Spleen (tissue), 7 donors: ENCODE data around the gene ERICH6B.

Experiments used
- CTCF ChIP-seq, 11 experiments: fragments of 200-600 bp in 7 of 11; fragments of 450-650 bp in 4 of 11; sonication (generic) in 4 of 11; IDR thresholded peaks in 8 of 11; conservative IDR thresholded peaks in 3 of 11; 1 replicate in 7 of 11; 2 replicates in 4 of 11; pipeline versions ENCODE4 v1.4.0 to v1.8.0; 2016 to 2021; ENCODE audit warnings: antibody characterized with exemption in 11 of 11, inconsistent platforms in 4 of 11, mild to moderate bottlenecking in 1 of 11
- POLR2A ChIP-seq, 3 donors: fragments of 450-650 bp; IDR thresholded peaks; one replicate each; pipeline ENCODE4 v1.5.1; 2017; ENCODE audit warnings: antibody characterized with exemption in 3 of 3, mild to moderate bottlenecking in 1 of 3
- POLR2AphosphoS5 ChIP-seq, 3 donors: sonication (generic); formaldehyde crosslinking; IDR thresholded peaks; one replicate each; pipeline ENCODE4 v1.5.1; 2017; ENCODE audit warnings: antibody characterized with exemption in 3 of 3
- donor health status: DM: no; HTN: no; CAD: no; lungs with moderate emphysema.
- donor health status: DM: no; HTN: no; CAD: no.
- donor health status: DM: no; HTN: no; CAD: no.

- TF ChIP-seq CTCF (IDR thresholded peaks at IDR 0.05 in 8 of 11, conservative IDR thresholded peaks at IDR 0.05 in 3 of 11) = no peak
- no peak for TF ChIP-seq POLR2A (IDR thresholded peaks at IDR 0.05)
- TF ChIP-seq POLR2AphosphoS5 (IDR thresholded peaks at IDR 0.05) = no peak
Observed at GRCh38 chr13:45529758-45530157, 85.8 kb downstream of the ERICH6B start.
